Mucosa of stomach (tissue), 1 donor: ENCODE measurements around the gene PRDM11.

Experiments
- H3K27me3 ChIP-seq: one replicate; pipeline ENCODE4 v1.7.0; 2013; ENCODE audit warnings: mild to moderate bottlenecking, low read length; ENCODE audit not compliant: control insufficient read depth, insufficient read depth
- H3K36me3 ChIP-seq: one replicate; pipeline ENCODE4 v1.7.0; 2013; ENCODE audit warnings: low read length; ENCODE audit not compliant: control insufficient read depth, insufficient read depth
- H3K4me1 ChIP-seq: one replicate; pipeline ENCODE4 v1.7.0; 2013; ENCODE audit warnings: mild to moderate bottlenecking, low read length; ENCODE audit not compliant: control insufficient read depth, insufficient read depth
- H3K4me3 ChIP-seq: one replicate; pipeline ENCODE4 v1.7.0; 2013; ENCODE audit warnings: low read length
- H3K9ac ChIP-seq: one replicate; pipeline ENCODE4 v1.7.0; 2013; ENCODE audit warnings: mild to moderate bottlenecking, low read length, moderate library complexity
- H3K9me3 ChIP-seq: one replicate; pipeline ENCODE4 v1.7.0; 2013; ENCODE audit warnings: mild to moderate bottlenecking, low read length, moderate library complexity; ENCODE audit not compliant: control insufficient read depth
- donor health status: Pancreatic carcinoma.

Gene PRDM11

GRCh38 chr11:45146072-45147016 lies at the start of gene PRDM11:
PRDM11 (plus strand) TSS chr11:45146639; CDS start chr11:45181767, 35,128 bp downstream.
- H3K9me3 ChIP-seq = no peaks in the 10 kb centered on the region
- peaks cover 8% of the 10 kb centered on the region for H3K27me3 ChIP-seq
- H3K4me1 ChIP-seq = peaks cover 18% of the 10 kb centered on the region
- no peaks in the 10 kb centered on the region for H3K36me3 ChIP-seq
- H3K9ac ChIP-seq = peak within 1 kb of the TSS; percentile 95
- peak within 1 kb of the TSS; percentile 48 for H3K4me3 ChIP-seq

- H3K27me3 ChIP-seq = peaks cover 5% of the 10 kb centered on the region
- no peak overlapping the region for H3K9ac ChIP-seq
- no peaks in the 10 kb centered on the region for H3K9me3 ChIP-seq
- no peaks in the 10 kb centered on the region for H3K36me3 ChIP-seq
- H3K4me1 ChIP-seq = no peaks in the 10 kb centered on the region
- no peak overlapping the region for H3K4me3 ChIP-seq
These were observed 48.5 kb upstream of the PRDM11 start for GRCh38 chr11:45097721-45098493.

GRCh38 chr11:45098929-45099328 lies 47.5 kb upstream of the PRDM11 start:
- peaks cover 5% of the 10 kb centered on the region for H3K27me3 ChIP-seq
- H3K9ac ChIP-seq = no peak overlapping the region
- no peak overlapping the region for H3K4me3 ChIP-seq
- no peaks in the 10 kb centered on the region for H3K36me3 ChIP-seq
- no peaks in the 10 kb centered on the region for H3K4me1 ChIP-seq
- no peaks in the 10 kb centered on the region for H3K9me3 ChIP-seq

GRCh38 chr11:45100339-45100738 lies 46.1 kb upstream of the PRDM11 start:
- Histone ChIP-seq H3K4me3 (no peak overlapping the region), H3K9me3 (no peaks in the 10 kb centered on the region), H3K36me3 (no peaks in the 10 kb centered on the region), H3K9ac (no peak overlapping the region), H3K4me1 (no peaks in the 10 kb centered on the region), H3K27me3 (peaks cover 5% of the 10 kb centered on the region)

- H3K27me3 ChIP-seq = peaks cover 9% of the 10 kb centered on the region
- no peaks in the 10 kb centered on the region for H3K4me1 ChIP-seq
- H3K4me3 ChIP-seq = no peak overlapping the region
- H3K9me3 ChIP-seq = no peaks in the 10 kb centered on the region
- no peaks in the 10 kb centered on the region for H3K36me3 ChIP-seq
- no peak overlapping the region for H3K9ac ChIP-seq
These were observed 44.1 kb upstream of the PRDM11 start for GRCh38 chr11:45102361-45102809.

GRCh38 chr11:45102810-45103621 lies 43.4 kb upstream of the PRDM11 start:
- Histone ChIP-seq H3K4me3 (no peak overlapping the region), H3K36me3 (no peaks in the 10 kb centered on the region), H3K27me3 (peaks cover 9% of the 10 kb centered on the region), H3K9me3 (no peaks in the 10 kb centered on the region), H3K9ac (no peak overlapping the region), H3K4me1 (no peaks in the 10 kb centered on the region)

GRCh38 chr11:45104006-45104789 lies 42.2 kb upstream of the PRDM11 start:
- H3K27me3 ChIP-seq = peaks cover 5% of the 10 kb centered on the region
- no peak overlapping the region for H3K4me3 ChIP-seq
- H3K4me1 ChIP-seq = no peaks in the 10 kb centered on the region
- no peaks in the 10 kb centered on the region for H3K36me3 ChIP-seq
- H3K9me3 ChIP-seq = no peaks in the 10 kb centered on the region
- no peak overlapping the region for H3K9ac ChIP-seq

- no peaks in the 10 kb centered on the region for H3K9me3 ChIP-seq
- H3K4me3 ChIP-seq = no peak overlapping the region
- no peak overlapping the region for H3K9ac ChIP-seq
- no peaks in the 10 kb centered on the region for H3K36me3 ChIP-seq
- H3K27me3 ChIP-seq = peaks cover 5% of the 10 kb centered on the region
- no peaks in the 10 kb centered on the region for H3K4me1 ChIP-seq
These were observed 41.7 kb upstream of the PRDM11 start for GRCh38 chr11:45104790-45105084.

- Histone ChIP-seq H3K9ac (no peak overlapping the region), H3K9me3 (no peaks in the 10 kb centered on the region), H3K27me3 (peaks cover 6% of the 10 kb centered on the region), H3K36me3 (no peaks in the 10 kb centered on the region), H3K4me3 (no peak overlapping the region), H3K4me1 (no peaks in the 10 kb centered on the region)
These were observed 41.0 kb upstream of the PRDM11 start for GRCh38 chr11:45105233-45105983.

GRCh38 chr11:45105984-45106375 lies 40.5 kb upstream of the PRDM11 start:
- Histone ChIP-seq H3K9ac (no peak overlapping the region), H3K4me3 (no peak overlapping the region), H3K27me3 (peaks cover 8% of the 10 kb centered on the region), H3K9me3 (no peaks in the 10 kb centered on the region), H3K4me1 (no peaks in the 10 kb centered on the region), H3K36me3 (no peaks in the 10 kb centered on the region)

- Histone ChIP-seq H3K4me3 (no peak overlapping the region), H3K4me1 (no peaks in the 10 kb centered on the region), H3K9me3 (no peaks in the 10 kb centered on the region), H3K36me3 (no peaks in the 10 kb centered on the region), H3K27me3 (peaks cover 8% of the 10 kb centered on the region), H3K9ac (no peak overlapping the region)
These were observed 40.0 kb upstream of the PRDM11 start for GRCh38 chr11:45106440-45106839.
